Measurements from ENCODE around the gene TBC1D22A. TPM values are rescaled to one million over a fixed set of nuclear protein-coding genes. Genes with fewer than 3 reads are reported as not detected.

Gene TBC1D22A
- total and polyA plus RNA-seq, 2 donors (not counting 3 experiments of a cell fraction or from before 2014, with no cell fraction given): 26.1 to 32.4 TPM

DNA sequence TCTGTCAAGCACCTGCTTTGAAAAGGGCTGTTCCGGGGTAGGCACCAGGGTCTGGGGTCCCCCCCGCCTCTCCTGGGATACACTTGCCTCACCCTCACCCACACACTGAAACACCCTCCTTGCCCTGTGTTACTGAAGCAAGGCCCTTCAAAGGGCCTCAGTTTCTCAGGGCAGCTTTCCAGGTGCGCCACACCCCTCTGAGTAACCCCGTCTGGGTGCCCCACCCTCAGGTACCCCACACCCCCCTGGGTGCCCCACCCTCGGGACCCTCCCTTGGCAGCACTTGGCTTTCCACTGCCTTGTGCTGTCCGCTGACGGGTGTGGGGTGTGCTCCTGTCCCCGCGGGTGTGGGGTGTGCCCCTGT, 413.6 kb downstream of the TBC1D22A start:
- no peaks in the 10 kb centered on the region for H3K4me1 ChIP-seq (ENCODE audit: control insufficient read depth, extremely low read depth, insufficient read depth, low read length)
- no peaks in the 10 kb centered on the region for H4K20me1 ChIP-seq (replicated peaks; ENCODE audit: control insufficient read depth, extremely low read depth, insufficient read depth, low read length)
- TF ChIP-seq FOS (IDR thresholded peaks at IDR 0.05; ENCODE audit: borderline replicate concordance, insufficient read depth, low read length): no peak
- no peak for TF ChIP-seq POLR2AphosphoS5 (IDR thresholded peaks at IDR 0.05; ENCODE audit: insufficient read depth, low read depth, low read length)
- no peak for TF ChIP-seq JUN (IDR thresholded peaks at IDR 0.05; ENCODE audit: borderline replicate concordance, insufficient read depth, insufficient read length, low read depth)
- no peak for TF ChIP-seq POLR2A (IDR thresholded peaks at IDR 0.05; ENCODE audit: low read depth, low read length)
- TF ChIP-seq, protein P1, sequence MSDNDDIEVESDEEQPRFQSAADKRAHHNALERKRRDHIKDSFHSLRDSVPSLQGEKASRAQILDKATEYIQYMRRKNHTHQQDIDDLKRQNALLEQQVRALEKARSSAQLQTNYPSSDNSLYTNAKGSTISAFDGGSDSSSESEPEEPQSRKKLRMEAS (IDR thresholded peaks at IDR 0.05; ENCODE audit: insufficient read depth, insufficient read length): no peak
- no peak for TF ChIP-seq EZH2 (IDR thresholded peaks at IDR 0.05; ENCODE audit: borderline replicate concordance, low read depth, low read length, severe bottlenecking)
- POLR2A ChIA-PET: no interaction called here
- H3K9ac ChIP-seq (replicated peaks; ENCODE audit: extremely low read depth, insufficient read depth, low read length): no peak overlapping the region
- no peaks in the 10 kb centered on the region for H3K27me3 ChIP-seq (ENCODE audit: control insufficient read depth in 2 of 2, insufficient read depth in 2 of 2, low read length in 2 of 2)
- DNase-seq (ENCODE audit: low read depth, low spot score) (no peak), FAIRE-seq (no peak)
- no peak overlapping the region for H3K4me3 ChIP-seq (replicated peaks in 1 of 3; ENCODE audit: insufficient read depth in 1 of 3, low read depth in 1 of 3, low read length in 3 of 3)
- no peak overlapping the region for H2AFZ ChIP-seq (ENCODE audit: low read depth, low read length)
- dilution Hi-C loops (cut with MboI; ENCODE audit: extremely low pct_ligation_motif_present, low sequenced_read_pairs) (no loop called here), intact Hi-C loops (cut with micrococcal nuclease) (no loop called here)
- no peaks in the 10 kb centered on the region for H3K79me2 ChIP-seq (ENCODE audit: control insufficient read depth, insufficient read depth, low read length)
- H3K9me3 ChIP-seq (replicated peaks; ENCODE audit: control insufficient read depth, insufficient read depth, low read length): no peaks in the 10 kb centered on the region
- CTCF ChIA-PET: no interaction called here
- H3K36me3 ChIP-seq (ENCODE audit: control insufficient read depth in 2 of 2, extremely low read depth in 1 of 2, insufficient read depth in 2 of 2, low read length in 2 of 2): no peaks in the 10 kb centered on the region
- no peaks in the 10 kb centered on the region for H3K9me1 ChIP-seq (replicated peaks; ENCODE audit: control insufficient read depth, extremely low read depth, insufficient read depth, low read length)
- no TSS peak for BruUV-seq (replicated peaks)
- no peak overlapping the region for H3K4me2 ChIP-seq (ENCODE audit: insufficient read depth, low read length)
- no peak overlapping the region for H3K27ac ChIP-seq (ENCODE audit: insufficient read depth, low read depth, low read length)

DNA sequence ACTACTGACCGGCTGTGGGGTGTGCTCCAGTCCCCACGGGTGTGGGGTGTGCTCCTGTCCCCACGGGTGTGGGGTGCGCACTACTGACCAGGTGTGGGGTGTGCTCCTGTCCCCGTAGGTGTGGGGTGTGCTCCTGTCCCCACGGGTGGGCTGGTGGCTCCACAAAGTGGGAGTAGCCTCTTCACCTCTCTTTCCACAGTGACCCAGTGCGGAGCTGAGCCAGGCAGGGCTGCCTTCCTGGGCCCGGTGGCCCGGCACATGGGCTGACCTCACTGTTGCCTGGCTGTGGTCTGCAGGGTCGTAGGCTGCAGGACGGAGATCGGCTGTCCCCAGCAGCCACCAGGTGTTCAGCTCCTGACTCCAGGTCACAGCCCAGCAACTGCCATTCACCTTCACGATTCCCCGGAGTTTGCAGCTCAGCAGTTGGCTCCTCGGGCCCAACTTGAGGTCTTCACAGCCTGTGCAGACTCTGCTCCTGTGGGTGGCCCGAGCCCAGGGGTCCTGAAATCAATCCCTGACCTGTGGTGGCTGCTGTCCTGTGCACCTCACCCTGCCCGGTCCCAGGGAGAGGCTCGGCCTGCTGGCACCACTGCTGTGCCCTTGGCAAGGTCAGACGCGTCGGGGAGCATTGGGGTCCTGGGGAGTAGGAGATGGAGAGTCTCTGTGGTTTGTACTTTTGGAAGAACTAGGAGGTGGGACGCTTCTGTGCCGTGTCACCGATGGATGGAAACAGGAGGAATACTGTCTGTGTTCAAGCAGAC, 414.3 kb downstream of the TBC1D22A start:
- intact Hi-C loops (cut with micrococcal nuclease): no loop called here
- no peaks in the 10 kb centered on the region for H3K9me1 ChIP-seq (replicated peaks; ENCODE audit: control insufficient read depth, extremely low read depth, insufficient read depth, low read length)
- no peak overlapping the region for H2AFZ ChIP-seq (ENCODE audit: low read depth, low read length)
- H3K9me3 ChIP-seq (replicated peaks; ENCODE audit: control insufficient read depth, insufficient read depth, low read length): no peaks in the 10 kb centered on the region
- DNase-seq (ENCODE audit: low read depth, low spot score) (no peak), FAIRE-seq (no peak)
- POLR2A ChIA-PET: no interaction called here
- no peaks in the 10 kb centered on the region for H3K4me1 ChIP-seq (ENCODE audit: control insufficient read depth, extremely low read depth, insufficient read depth, low read length)
- no TSS peak for BruUV-seq (replicated peaks)
- H3K4me3 ChIP-seq (replicated peaks in 1 of 3; ENCODE audit: insufficient read depth in 1 of 3, low read depth in 1 of 3, low read length in 3 of 3): no peak overlapping the region
- H3K27ac ChIP-seq (ENCODE audit: insufficient read depth, low read depth, low read length): no peak overlapping the region
- no peak overlapping the region for H3K4me2 ChIP-seq (ENCODE audit: insufficient read depth, low read length)
- H4K20me1 ChIP-seq (replicated peaks; ENCODE audit: control insufficient read depth, extremely low read depth, insufficient read depth, low read length): no peaks in the 10 kb centered on the region
- H3K79me2 ChIP-seq (ENCODE audit: control insufficient read depth, insufficient read depth, low read length): no peaks in the 10 kb centered on the region
- no peak overlapping the region for H3K9ac ChIP-seq (replicated peaks; ENCODE audit: extremely low read depth, insufficient read depth, low read length)
- no peaks in the 10 kb centered on the region for H3K36me3 ChIP-seq (ENCODE audit: control insufficient read depth in 2 of 2, extremely low read depth in 1 of 2, insufficient read depth in 2 of 2, low read length in 2 of 2)
- TF ChIP-seq POLR2A (IDR thresholded peaks at IDR 0.05; ENCODE audit: low read depth, low read length) (no peak), FOS (IDR thresholded peaks at IDR 0.05; ENCODE audit: borderline replicate concordance, insufficient read depth, low read length) (no peak), GATA2 (IDR thresholded peaks at IDR 0.05; ENCODE audit: insufficient read depth, insufficient read length, low read depth, low read length) (no peak), MYC (IDR thresholded peaks at IDR 0.05; ENCODE audit: low read depth, low read length) (no peak), JUN (IDR thresholded peaks at IDR 0.05; ENCODE audit: borderline replicate concordance, insufficient read depth, insufficient read length, low read depth) (no peak), EZH2 (IDR thresholded peaks at IDR 0.05; ENCODE audit: borderline replicate concordance, low read depth, low read length, severe bottlenecking) (no peak), POLR2AphosphoS5 (IDR thresholded peaks at IDR 0.05; ENCODE audit: insufficient read depth, low read depth, low read length) (no peak)
- TF ChIP-seq, protein P1 (IDR thresholded peaks at IDR 0.05; ENCODE audit: insufficient read depth, insufficient read length): no peak
- TF ChIP-seq, protein P2, sequence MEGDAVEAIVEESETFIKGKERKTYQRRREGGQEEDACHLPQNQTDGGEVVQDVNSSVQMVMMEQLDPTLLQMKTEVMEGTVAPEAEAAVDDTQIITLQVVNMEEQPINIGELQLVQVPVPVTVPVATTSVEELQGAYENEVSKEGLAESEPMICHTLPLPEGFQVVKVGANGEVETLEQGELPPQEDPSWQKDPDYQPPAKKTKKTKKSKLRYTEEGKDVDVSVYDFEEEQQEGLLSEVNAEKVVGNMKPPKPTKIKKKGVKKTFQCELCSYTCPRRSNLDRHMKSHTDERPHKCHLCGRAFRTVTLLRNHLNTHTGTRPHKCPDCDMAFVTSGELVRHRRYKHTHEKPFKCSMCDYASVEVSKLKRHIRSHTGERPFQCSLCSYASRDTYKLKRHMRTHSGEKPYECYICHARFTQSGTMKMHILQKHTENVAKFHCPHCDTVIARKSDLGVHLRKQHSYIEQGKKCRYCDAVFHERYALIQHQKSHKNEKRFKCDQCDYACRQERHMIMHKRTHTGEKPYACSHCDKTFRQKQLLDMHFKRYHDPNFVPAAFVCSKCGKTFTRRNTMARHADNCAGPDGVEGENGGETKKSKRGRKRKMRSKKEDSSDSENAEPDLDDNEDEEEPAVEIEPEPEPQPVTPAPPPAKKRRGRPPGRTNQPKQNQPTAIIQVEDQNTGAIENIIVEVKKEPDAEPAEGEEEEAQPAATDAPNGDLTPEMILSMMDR (IDR thresholded peaks at IDR 0.05; ENCODE audit: extremely low read depth in 1 of 2, insufficient read depth in 1 of 2, low read depth in 1 of 2, low read length in 2 of 2): no peak
- dilution Hi-C loops (cut with MboI; ENCODE audit: extremely low pct_ligation_motif_present, low sequenced_read_pairs): no loop called here
- H3K27me3 ChIP-seq (ENCODE audit: control insufficient read depth in 2 of 2, insufficient read depth in 2 of 2, low read length in 2 of 2): no peaks in the 10 kb centered on the region
- CTCF ChIA-PET: no interaction called here
